Astrocyte (in vitro differentiated cells and primary cell): Measurements from ENCODE around the gene YJEFN3. TPM values are rescaled to one million over a fixed set of nuclear protein-coding genes. Genes with fewer than 3 reads are reported as not detected.

ENCODE experiments used
- DNase-seq: peaks from one replicate; pipeline ENCODE4 v3.0.0-alpha.2; 2010; ENCODE audit warnings: low read depth
- FAIRE-seq: peaks from 2 replicates; lab custom pipeline; 2011; peaks lifted over from hg19 to GRCh38; lab: Jason Lieb, UNC
- H2AFZ ChIP-seq: 2 replicates; pipeline ENCODE4 v1.6.0; 2012; ENCODE audit warnings: low read depth, low read length, inconsistent platforms
- H3K27ac ChIP-seq: 2 replicates; pipeline ENCODE4 v1.5.1; 2011; ENCODE audit warnings: low read depth, low read length, inconsistent platforms
- H3K27me3 ChIP-seq: 2 replicates; pipeline ENCODE4 v1.6.0; 2011; ENCODE audit warnings: low read length, inconsistent platforms; ENCODE audit not compliant: insufficient read depth
- H3K36me3 ChIP-seq: 2 replicates; pipeline ENCODE4 v1.5.1; 2011; ENCODE audit warnings: low read length, inconsistent platforms; ENCODE audit not compliant: insufficient read depth
- H3K4me1 ChIP-seq: 2 replicates; pipeline ENCODE4 v1.5.1; 2011; ENCODE audit warnings: low read length, inconsistent platforms; ENCODE audit not compliant: insufficient read depth
- H3K4me2 ChIP-seq: 2 replicates; pipeline ENCODE4 v1.6.0; 2012; ENCODE audit warnings: low read length, inconsistent platforms
- H3K4me3 ChIP-seq: 2 replicates; pipeline ENCODE4 v1.5.1; 2011; ENCODE audit warnings: low read depth, mild to moderate bottlenecking, low read length, inconsistent platforms; ENCODE audit not compliant: insufficient read depth
- H3K79me2 ChIP-seq: 2 replicates; pipeline ENCODE4 v1.6.0; 2012; ENCODE audit warnings: mild to moderate bottlenecking, low read length, inconsistent platforms; ENCODE audit not compliant: insufficient read depth
- H3K9ac ChIP-seq: 2 replicates; pipeline ENCODE4 v1.6.0; 2012; ENCODE audit warnings: mild to moderate bottlenecking, low read length, inconsistent platforms
- H3K9me3 ChIP-seq: 2 replicates; pipeline ENCODE4 v1.5.1; 2012; ENCODE audit warnings: low read depth, mild to moderate bottlenecking, low read length, inconsistent platforms; ENCODE audit not compliant: insufficient read depth
- H4K20me1 ChIP-seq: 2 replicates; pipeline ENCODE4 v1.6.0; 2012; ENCODE audit warnings: low read length, inconsistent platforms; ENCODE audit not compliant: insufficient read depth
- H3K27ac Mint-ChIP-seq: one replicate; pipeline ENCODE4 v1.8.0; 2021; ENCODE audit warnings: mild to moderate bottlenecking, mixed read lengths; ENCODE audit not compliant: unreplicated experiment
- H3K27me3 Mint-ChIP-seq: one replicate; pipeline ENCODE4 v1.8.0; 2021; ENCODE audit warnings: low read depth, mixed read lengths; ENCODE audit not compliant: unreplicated experiment
- H3K36me3 Mint-ChIP-seq: one replicate; pipeline ENCODE4 v1.8.0; 2021; ENCODE audit warnings: low read depth, mixed read lengths; ENCODE audit not compliant: unreplicated experiment
- H3K4me1 Mint-ChIP-seq: one replicate; pipeline ENCODE4 v1.8.0; 2021; ENCODE audit warnings: low read depth, mixed read lengths; ENCODE audit not compliant: unreplicated experiment
- H3K4me3 Mint-ChIP-seq: one replicate; pipeline ENCODE4 v1.8.0; 2021; ENCODE audit warnings: mild to moderate bottlenecking, moderate library complexity, mixed read lengths; ENCODE audit not compliant: unreplicated experiment
- H3K9me3 Mint-ChIP-seq: one replicate; pipeline ENCODE4 v1.8.0; 2021; ENCODE audit warnings: mild to moderate bottlenecking, mixed read lengths; ENCODE audit not compliant: unreplicated experiment
- EZH2 ChIP-seq: IDR thresholded peaks from 2 replicates; pipeline ENCODE4 v1.6.1; 2012; ENCODE audit warnings: mild to moderate bottlenecking, low read length, inconsistent platforms; ENCODE audit not compliant: insufficient read depth
- total RNA-seq: library from RNA; stranded (reverse); gene quantifications from 2 replicates; pipeline ENCODE4 v1.2.1, GENCODE V29; 2021
- TF ChIP-seq, protein P1 (sequence below): IDR thresholded peaks from 2 replicates; pipeline ENCODE4 v1.5.1; 2011; ENCODE audit warnings: low read depth, mild to moderate bottlenecking, inconsistent platforms, low read length, moderate library complexity; ENCODE audit not compliant: insufficient read depth

Gene YJEFN3
- total RNA-seq, 1 donor from 2014 or later = 9.8 TPM

GRCh38 chr19:19549804-19550464, 21.2 kb downstream of the YJEFN3 start:
- Histone ChIP-seq H2AFZ (no peak overlapping the region), H3K4me3 (no peak overlapping the region), H3K79me2 (no peaks in the 10 kb centered on the region), H3K9me3 (no peaks in the 10 kb centered on the region), H3K9ac (no peak overlapping the region), H3K4me1 (peaks cover 7% of the 10 kb centered on the region), H3K27me3 (peaks cover 8% of the 10 kb centered on the region), H3K4me2 (peak overlapping the region; percentile 58), H3K27ac (no peak overlapping the region), H3K36me3 (no peaks in the 10 kb centered on the region), H4K20me1 (no peaks in the 10 kb centered on the region)
- DNase-seq (no peak), FAIRE-seq (no peak)
- no peak overlapping the region for H3K4me3 Mint-ChIP-seq
- TF ChIP-seq EZH2 = no peak
- TF ChIP-seq, protein P1, sequence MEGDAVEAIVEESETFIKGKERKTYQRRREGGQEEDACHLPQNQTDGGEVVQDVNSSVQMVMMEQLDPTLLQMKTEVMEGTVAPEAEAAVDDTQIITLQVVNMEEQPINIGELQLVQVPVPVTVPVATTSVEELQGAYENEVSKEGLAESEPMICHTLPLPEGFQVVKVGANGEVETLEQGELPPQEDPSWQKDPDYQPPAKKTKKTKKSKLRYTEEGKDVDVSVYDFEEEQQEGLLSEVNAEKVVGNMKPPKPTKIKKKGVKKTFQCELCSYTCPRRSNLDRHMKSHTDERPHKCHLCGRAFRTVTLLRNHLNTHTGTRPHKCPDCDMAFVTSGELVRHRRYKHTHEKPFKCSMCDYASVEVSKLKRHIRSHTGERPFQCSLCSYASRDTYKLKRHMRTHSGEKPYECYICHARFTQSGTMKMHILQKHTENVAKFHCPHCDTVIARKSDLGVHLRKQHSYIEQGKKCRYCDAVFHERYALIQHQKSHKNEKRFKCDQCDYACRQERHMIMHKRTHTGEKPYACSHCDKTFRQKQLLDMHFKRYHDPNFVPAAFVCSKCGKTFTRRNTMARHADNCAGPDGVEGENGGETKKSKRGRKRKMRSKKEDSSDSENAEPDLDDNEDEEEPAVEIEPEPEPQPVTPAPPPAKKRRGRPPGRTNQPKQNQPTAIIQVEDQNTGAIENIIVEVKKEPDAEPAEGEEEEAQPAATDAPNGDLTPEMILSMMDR = no peak
- peaks cover 10% of the 10 kb centered on the region for H3K27me3 Mint-ChIP-seq
- peaks cover 16% of the 10 kb centered on the region for H3K4me1 Mint-ChIP-seq
- H3K9me3 Mint-ChIP-seq = no peaks in the 10 kb centered on the region
- H3K27ac Mint-ChIP-seq = no peak overlapping the region
- H3K36me3 Mint-ChIP-seq = peaks cover 6% of the 10 kb centered on the region

- Histone ChIP-seq H2AFZ (no peak overlapping the region), H3K4me1 (peaks cover 7% of the 10 kb centered on the region), H3K27me3 (peaks cover 8% of the 10 kb centered on the region), H3K9me3 (no peaks in the 10 kb centered on the region), H3K9ac (no peak overlapping the region), H3K4me2 (peak overlapping the region; percentile 58), H4K20me1 (no peaks in the 10 kb centered on the region), H3K36me3 (no peaks in the 10 kb centered on the region), H3K79me2 (no peaks in the 10 kb centered on the region), H3K4me3 (no peak overlapping the region), H3K27ac (no peak overlapping the region)
- FAIRE-seq (no peak), DNase-seq (peak; percentile 86)
- Mint-ChIP-seq H3K9me3 (no peaks in the 10 kb centered on the region), H3K27me3 (peaks cover 10% of the 10 kb centered on the region), H3K4me3 (no peak overlapping the region), H3K36me3 (peaks cover 6% of the 10 kb centered on the region), H3K4me1 (peaks cover 16% of the 10 kb centered on the region), H3K27ac (no peak overlapping the region)
- TF ChIP-seq, protein P1 = no peak
- no peak for TF ChIP-seq EZH2
Observed at GRCh38 chr19:19550485-19550929, 21.8 kb downstream of the YJEFN3 start.
